OCI-LY1 (cell line): Measurements from ENCODE around the gene ZNF200.
"Not testable (repeated sequence)": the region's sequence is repeated elsewhere in the genome, so short reads cannot be mapped to it uniquely, and the experiment has no call there.

Source experiments
- EZH2 ChIP-seq: fragments of 200-600 bp; sonication (generic), shearing (Covaris generic); IDR thresholded peaks from 2 replicates; pipeline ENCODE4 v1.8.0; 2017; ENCODE audit warnings: borderline replicate concordance, mixed run types, mild to moderate bottlenecking, antibody characterized with exemption, low read length, moderate library complexity, mixed read lengths
- TF ChIP-seq, protein P1 (sequence below): fragments of 200-600 bp; sonication (generic), shearing (Covaris generic); IDR thresholded peaks from 2 replicates; pipeline ENCODE4 v1.5.1; 2017; ENCODE audit warnings: mild to moderate bottlenecking, antibody characterized with exemption, low read length, moderate library complexity, mixed read lengths

DNA sequence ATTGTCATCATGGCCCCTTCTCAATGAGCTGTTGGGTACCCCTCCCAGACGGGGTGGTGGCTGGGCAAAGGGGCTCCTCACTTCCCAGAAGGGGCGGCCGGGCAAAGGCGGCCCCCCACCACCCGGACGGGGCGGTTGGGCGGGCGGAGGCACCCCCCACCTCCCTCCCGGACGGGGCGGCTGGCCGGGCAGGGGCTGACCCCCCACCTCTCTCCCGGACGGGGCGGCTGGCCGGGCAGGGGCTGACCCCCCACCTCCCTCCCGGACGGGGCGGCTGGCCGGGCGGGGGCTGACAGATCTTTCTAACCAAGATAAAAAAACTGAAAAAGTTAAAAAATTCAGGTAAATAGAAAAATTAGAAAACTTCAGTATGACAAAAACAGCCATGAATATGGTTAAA lies 36.3 kb upstream of the ZNF200 start:
- TF ChIP-seq, protein P1, sequence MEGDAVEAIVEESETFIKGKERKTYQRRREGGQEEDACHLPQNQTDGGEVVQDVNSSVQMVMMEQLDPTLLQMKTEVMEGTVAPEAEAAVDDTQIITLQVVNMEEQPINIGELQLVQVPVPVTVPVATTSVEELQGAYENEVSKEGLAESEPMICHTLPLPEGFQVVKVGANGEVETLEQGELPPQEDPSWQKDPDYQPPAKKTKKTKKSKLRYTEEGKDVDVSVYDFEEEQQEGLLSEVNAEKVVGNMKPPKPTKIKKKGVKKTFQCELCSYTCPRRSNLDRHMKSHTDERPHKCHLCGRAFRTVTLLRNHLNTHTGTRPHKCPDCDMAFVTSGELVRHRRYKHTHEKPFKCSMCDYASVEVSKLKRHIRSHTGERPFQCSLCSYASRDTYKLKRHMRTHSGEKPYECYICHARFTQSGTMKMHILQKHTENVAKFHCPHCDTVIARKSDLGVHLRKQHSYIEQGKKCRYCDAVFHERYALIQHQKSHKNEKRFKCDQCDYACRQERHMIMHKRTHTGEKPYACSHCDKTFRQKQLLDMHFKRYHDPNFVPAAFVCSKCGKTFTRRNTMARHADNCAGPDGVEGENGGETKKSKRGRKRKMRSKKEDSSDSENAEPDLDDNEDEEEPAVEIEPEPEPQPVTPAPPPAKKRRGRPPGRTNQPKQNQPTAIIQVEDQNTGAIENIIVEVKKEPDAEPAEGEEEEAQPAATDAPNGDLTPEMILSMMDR = not testable (repeated sequence)
- TF ChIP-seq EZH2 = not testable (repeated sequence)
